Ishikawa (cell line): ENCODE measurements around the gene RIPK4.

ENCODE experiments used
- CEBPB ChIP-seq: IDR thresholded peaks from 2 replicates; pipeline ENCODE4 v1.6.1; 2012
- CREB1 ChIP-seq: IDR thresholded peaks from 2 replicates; pipeline ENCODE4 v1.6.1; 2012; ENCODE audit warnings: low read depth
- EGR1 ChIP-seq: IDR thresholded peaks from 2 replicates; pipeline ENCODE4 v1.6.1; 2012
- EP300 ChIP-seq: IDR thresholded peaks from 2 replicates; pipeline ENCODE4 v1.6.1; 2012; ENCODE audit warnings: borderline replicate concordance
- FOXM1 ChIP-seq: IDR thresholded peaks from 2 replicates; pipeline ENCODE4 v1.6.1; 2012; ENCODE audit warnings: low read depth, borderline replicate concordance
- MAX ChIP-seq: IDR thresholded peaks from 2 replicates; pipeline ENCODE4 v1.6.1; 2012
- NFIC ChIP-seq: IDR thresholded peaks from 2 replicates; pipeline ENCODE4 v1.6.1; 2012
- RAD21 ChIP-seq: IDR thresholded peaks from 2 replicates; pipeline ENCODE4 v1.6.1; 2012; ENCODE audit warnings: low read depth
- REST ChIP-seq: IDR thresholded peaks from 2 replicates; pipeline ENCODE4 v1.6.1; 2012; ENCODE audit warnings: low read depth, mild to moderate bottlenecking
- TAF1 ChIP-seq: IDR thresholded peaks from 2 replicates; pipeline ENCODE4 v1.6.1; 2012; ENCODE audit warnings: low read depth, mild to moderate bottlenecking
- TCF12 ChIP-seq: IDR thresholded peaks from 2 replicates; pipeline ENCODE4 v1.6.1; 2012; ENCODE audit warnings: low read depth
- TEAD4 ChIP-seq: IDR thresholded peaks from 2 replicates; pipeline ENCODE4 v1.6.1; 2012
- YY1 ChIP-seq: IDR thresholded peaks from 2 replicates; pipeline ENCODE4 v1.6.1; 2012; ENCODE audit warnings: low read depth
- ZBTB7A ChIP-seq: IDR thresholded peaks from 2 replicates; pipeline ENCODE4 v1.6.1; 2012; ENCODE audit warnings: low read depth
- TF ChIP-seq, protein P1 (sequence below): IDR thresholded peaks from 2 replicates; pipeline ENCODE4 v1.6.1; 2012

The RIPK4 gene

GRCh38 chr21:41745971-41746743 lies 20.7 kb downstream of the RIPK4 start:
- TF ChIP-seq TAF1: no peak
- TF ChIP-seq NFIC: no peak
- no peak for TF ChIP-seq RAD21
- TF ChIP-seq REST: no peak
- no peak for TF ChIP-seq FOXM1
- no peak for TF ChIP-seq ZBTB7A
- no peak for TF ChIP-seq EGR1
- no peak for TF ChIP-seq YY1
- TF ChIP-seq TCF12: no peak
- no peak for TF ChIP-seq CEBPB
- TF ChIP-seq CREB1: no peak
- TF ChIP-seq, protein P1, sequence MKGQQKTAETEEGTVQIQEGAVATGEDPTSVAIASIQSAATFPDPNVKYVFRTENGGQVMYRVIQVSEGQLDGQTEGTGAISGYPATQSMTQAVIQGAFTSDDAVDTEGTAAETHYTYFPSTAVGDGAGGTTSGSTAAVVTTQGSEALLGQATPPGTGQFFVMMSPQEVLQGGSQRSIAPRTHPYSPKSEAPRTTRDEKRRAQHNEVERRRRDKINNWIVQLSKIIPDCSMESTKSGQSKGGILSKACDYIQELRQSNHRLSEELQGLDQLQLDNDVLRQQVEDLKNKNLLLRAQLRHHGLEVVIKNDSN: no peak
- TF ChIP-seq MAX: no peak
- TF ChIP-seq EP300: no peak

- no peak for TF ChIP-seq RAD21
- TF ChIP-seq MAX: no peak
- no peak for TF ChIP-seq TEAD4
- TF ChIP-seq NFIC: no peak
- TF ChIP-seq YY1: no peak
Measured at GRCh38 chr21:41745026-41745820, 21.6 kb downstream of the RIPK4 start.

- TF ChIP-seq EP300 (no peak), CEBPB (no peak), ZBTB7A (no peak)
- TF ChIP-seq, protein P1: no peak
Measured at GRCh38 chr21:41744028-41744930, 22.6 kb downstream of the RIPK4 start.

DNA sequence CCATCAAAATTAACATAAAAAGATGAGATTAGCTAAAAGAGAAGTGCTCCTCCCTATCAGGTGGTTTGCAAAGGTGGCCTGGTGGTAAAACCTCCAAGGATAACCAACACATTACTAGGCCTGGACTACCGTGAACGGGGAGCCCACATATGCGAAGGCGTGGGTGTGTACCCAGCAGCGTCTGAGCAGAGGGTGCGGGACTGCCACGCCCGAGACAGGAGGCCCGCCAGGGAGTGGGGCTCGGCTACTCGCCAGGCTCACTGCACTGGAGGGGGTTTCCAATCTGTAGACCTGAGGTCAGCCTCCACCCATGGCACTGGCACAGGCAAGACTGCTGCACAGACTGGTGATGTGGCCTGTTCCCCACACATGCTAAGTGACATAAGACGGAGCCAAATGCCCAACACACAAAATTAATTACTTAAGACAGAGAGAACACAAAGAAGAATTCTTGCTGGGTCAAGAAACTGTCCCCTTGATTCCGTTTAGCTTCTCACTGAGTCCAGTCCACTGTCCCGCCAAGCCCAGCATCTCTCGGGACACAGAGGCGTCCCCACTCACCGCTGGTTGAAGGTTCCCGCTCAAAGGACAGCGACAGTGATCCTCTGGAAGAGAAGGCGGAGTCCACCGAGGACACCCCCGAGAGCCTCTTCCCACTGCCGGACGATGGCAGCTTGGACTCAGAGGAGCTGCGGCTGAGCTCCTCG lies 23.4 kb downstream of the RIPK4 start:
- no peak for TF ChIP-seq TEAD4
- no peak for TF ChIP-seq ZBTB7A
- no peak for TF ChIP-seq TCF12
- no peak for TF ChIP-seq CEBPB
- TF ChIP-seq REST: no peak
- TF ChIP-seq EGR1: no peak
- TF ChIP-seq EP300: no peak
- no peak for TF ChIP-seq FOXM1
- TF ChIP-seq, protein P1: no peak
- TF ChIP-seq CREB1: no peak
